ENCODE results near the gene ABHD17A. TPM values are rescaled to one million over a fixed set of nuclear protein-coding genes. Genes with fewer than 3 reads are reported as not detected.
A peak's percentile ranks its signal among the peaks of the same experiment; 100 is the strongest.

The ABHD17A gene
- total RNA-seq, 2 experiments from 2014 or later: 108 to 110 TPM

- Mint-ChIP-seq H3K27ac (no peak overlapping the region), H3K9me3 (no peaks in the 10 kb centered on the region), H3K36me3 (peaks cover 2% of the 10 kb centered on the region), H3K4me1 (ENCODE audit: low read depth) (peaks cover 36% of the 10 kb centered on the region), H3K4me3 (no peak overlapping the region), H3K27me3 (no peaks in the 10 kb centered on the region)
- POLR2A ChIA-PET: no interaction called here
- CTCF ChIA-PET: no interaction called here
- no peak for DNase-seq
- intact Hi-C loops (cut with micrococcal nuclease): no loop called here
These were observed 22.5 kb upstream of the ABHD17A start for GRCh38 chr19:1907563-1908363.

DNA sequence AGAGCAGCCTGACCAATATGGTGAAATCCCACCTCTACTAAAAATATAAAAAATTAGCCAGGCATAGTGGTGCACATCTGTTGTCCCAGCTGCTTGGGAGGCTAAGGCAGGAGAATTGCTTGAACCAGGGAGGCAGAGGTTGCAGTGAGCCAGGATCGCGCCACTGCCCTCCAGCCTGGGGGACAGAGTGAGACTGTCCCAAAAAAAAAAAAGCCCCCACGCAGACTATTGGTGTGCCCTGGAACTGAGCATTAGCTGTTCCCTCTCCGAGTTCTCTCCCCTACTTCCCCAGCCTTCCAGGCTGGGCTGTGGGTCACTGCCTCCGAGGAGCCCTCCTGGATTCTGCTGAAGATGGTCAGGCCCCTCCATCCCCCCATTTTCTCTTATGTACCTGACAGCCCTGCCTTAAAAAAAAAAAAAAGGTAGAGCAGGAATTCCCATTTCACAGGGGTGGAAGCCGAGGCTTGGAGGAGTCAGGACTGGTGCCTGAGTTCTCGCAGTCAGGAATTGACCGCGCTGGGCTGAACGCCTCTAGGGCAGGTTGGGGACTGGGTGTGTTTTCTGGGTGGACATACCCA is 21.8 kb upstream of the ABHD17A start:
- no peak overlapping the region for H3K27ac Mint-ChIP-seq
- peaks cover 2% of the 10 kb centered on the region for H3K36me3 Mint-ChIP-seq
- peaks cover 37% of the 10 kb centered on the region for H3K4me1 Mint-ChIP-seq (ENCODE audit: low read depth)
- H3K4me3 Mint-ChIP-seq: peak overlapping the region; percentile 35
- DNase-seq: no peak
- ChIA-PET POLR2A (interaction anchor here (0.6 kb wide), 1 partner anchor 66 kb away, joined by 3 read pairs; no protein-coding TSS in a partner anchor), CTCF (no interaction called here)
- intact Hi-C loops (cut with micrococcal nuclease): no loop called here
- no peaks in the 10 kb centered on the region for H3K27me3 Mint-ChIP-seq
- no peaks in the 10 kb centered on the region for H3K9me3 Mint-ChIP-seq

DNA sequence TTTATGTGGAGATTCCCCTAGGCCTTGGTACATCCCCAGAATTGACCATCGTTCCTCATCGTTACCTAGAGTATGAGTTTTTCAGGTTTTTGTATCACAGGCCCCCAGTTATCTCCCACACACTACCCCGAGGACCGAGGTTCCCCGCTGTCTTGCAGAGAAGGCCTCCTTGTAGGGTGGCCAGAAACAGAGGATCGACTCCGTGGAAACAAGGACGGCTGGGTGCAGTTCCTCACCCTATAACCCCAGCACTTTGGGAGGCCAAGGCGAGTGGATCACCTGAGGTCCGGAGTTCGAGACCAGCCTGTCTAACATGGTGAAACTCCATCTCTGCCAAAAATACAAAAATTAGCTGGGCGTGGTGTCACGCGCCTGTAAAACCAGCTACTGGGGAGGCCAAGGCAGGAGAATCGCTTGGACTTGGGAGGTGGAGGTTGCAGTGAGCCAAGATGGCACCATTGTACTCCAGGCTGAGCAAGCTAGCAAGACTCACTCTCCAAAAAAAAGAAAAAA is 20.6 kb upstream of the ABHD17A start:
- CTCF ChIA-PET: interaction anchor here (0.6 to 1.4 kb wide), 9 partner anchors 8 to 1615 kb away, joined by 3 to 5 read pairs (median 3); no protein-coding TSS in a partner anchor

DNA sequence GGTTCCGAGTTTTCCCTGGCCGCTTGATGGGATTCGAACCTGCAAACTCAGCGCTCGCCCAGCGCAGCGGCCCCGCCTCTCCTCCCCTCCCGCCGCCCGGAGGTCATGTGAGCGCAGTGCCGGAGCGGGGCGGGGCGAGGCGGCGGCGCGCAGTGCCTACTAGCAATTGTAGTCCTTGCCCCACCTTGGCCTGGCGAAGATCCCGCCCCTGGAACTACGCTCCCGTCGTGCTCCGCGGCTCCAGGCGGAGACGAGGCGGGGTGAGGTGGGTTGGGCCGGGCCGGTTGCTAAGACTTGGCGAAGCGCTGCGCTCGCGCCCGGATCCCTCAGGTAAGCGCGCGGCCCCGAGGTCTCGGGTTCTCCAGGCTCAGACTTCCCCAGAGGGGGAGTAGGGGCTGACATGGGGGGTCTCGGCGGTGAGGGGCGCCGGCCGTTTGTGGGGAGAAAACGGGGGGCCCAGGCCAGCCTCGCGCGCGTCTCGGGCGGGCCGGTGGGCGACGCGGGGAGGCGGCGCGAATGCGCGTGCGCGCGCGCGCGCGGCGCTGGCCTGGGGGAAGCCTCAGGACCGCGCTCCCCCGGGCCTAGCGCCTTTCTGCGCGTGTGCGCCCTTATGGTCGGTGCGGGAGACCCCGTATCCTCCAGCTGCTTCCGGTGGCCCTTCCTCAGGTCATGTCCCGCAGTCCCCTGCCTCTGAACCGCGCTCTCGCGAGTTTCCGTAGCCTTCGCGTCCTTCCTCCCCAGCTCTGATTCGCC is 20.0 kb upstream of the ABHD17A start, which contains the start of the genes ADAT3 and SCAMP4:
Gene ADAT3 (plus strand): TSS at position 290 of the 753 bp plus-strand sequence. CDS start 6,649 bp downstream, outside the sequence.
Gene SCAMP4 (plus strand): TSS at position 290 of the 753 bp plus-strand sequence. CDS start 9,621 bp downstream, outside the sequence.
- Mint-ChIP-seq H3K4me1 (ENCODE audit: low read depth) (peaks cover 36% of the 10 kb centered on the region), H3K27ac (peak within 1 kb of the TSS; percentile 86), H3K4me3 (peak within 1 kb of the TSS; percentile 87), H3K27me3 (no peaks in the 10 kb centered on the region), H3K9me3 (no peaks in the 10 kb centered on the region), H3K36me3 (peaks cover 2% of the 10 kb centered on the region)
- ChIA-PET CTCF (interaction anchor here (0.6 to 1.4 kb wide), 9 partner anchors 8 to 1616 kb away, joined by 3 to 5 read pairs (median 3); no protein-coding TSS in a partner anchor), POLR2A (interaction anchor here (0.5 to 1.6 kb wide), 6 partner anchors 21 to 515 kb away, joined by 3 to 4 read pairs (median 3); partner anchors contain the start of gene ABHD17A)
- intact Hi-C loops (cut with micrococcal nuclease): loop anchor here (1.0 kb wide), 3 partner anchors 20 to 41 kb away; partner anchors contain the start of gene ABHD17A
- DNase-seq: peak; percentile 99

More for the DNA sequence above, 20.6 kb upstream of the ABHD17A start:
- H3K27me3 Mint-ChIP-seq: no peaks in the 10 kb centered on the region
- H3K36me3 Mint-ChIP-seq: peaks cover 2% of the 10 kb centered on the region
- intact Hi-C loops (cut with micrococcal nuclease): loop anchor here (1.0 kb wide), 3 partner anchors 21 to 42 kb away; partner anchors contain the start of gene ABHD17A
- no peaks in the 10 kb centered on the region for H3K9me3 Mint-ChIP-seq
- peak overlapping the region; percentile 86 for H3K27ac Mint-ChIP-seq
- DNase-seq: no peak
- peak overlapping the region; percentile 87 for H3K4me3 Mint-ChIP-seq
- POLR2A ChIA-PET: interaction anchor here (0.5 to 1.6 kb wide), 6 partner anchors 21 to 514 kb away, joined by 3 to 4 read pairs (median 3); partner anchors contain the start of gene ABHD17A
- H3K4me1 Mint-ChIP-seq (ENCODE audit: low read depth): peaks cover 37% of the 10 kb centered on the region

GRCh38 chr19:1904860-1905109 is 19.5 kb upstream of the ABHD17A start:
- Mint-ChIP-seq H3K27me3 (no peaks in the 10 kb centered on the region), H3K4me3 (peak overlapping the region; percentile 78), H3K4me1 (ENCODE audit: low read depth) (peaks cover 35% of the 10 kb centered on the region), H3K9me3 (no peaks in the 10 kb centered on the region), H3K27ac (peak overlapping the region; percentile 82), H3K36me3 (peaks cover 2% of the 10 kb centered on the region)
- no peak for DNase-seq
- intact Hi-C loops (cut with micrococcal nuclease): loop anchor here (1.0 kb wide), 3 partner anchors 19 to 40 kb away; partner anchors contain the start of gene ABHD17A
- CTCF ChIA-PET: interaction anchor here (1.0 kb wide), 1 partner anchor 25 kb away, joined by 5 read pairs; no protein-coding TSS in a partner anchor
- POLR2A ChIA-PET: no interaction called here

- CTCF ChIA-PET: interaction anchor here (0.7 to 1.1 kb wide), 2 partner anchors 28 to 38 kb away, joined by 3 read pairs; no protein-coding TSS in a partner anchor
- H3K27ac Mint-ChIP-seq: peak overlapping the region; percentile 69
- POLR2A ChIA-PET: interaction anchor here (0.6 to 1.0 kb wide), 2 partner anchors 30 to 47 kb away, joined by 3 read pairs; no protein-coding TSS in a partner anchor
- intact Hi-C loops (cut with micrococcal nuclease): no loop called here
- no peak for DNase-seq
- H3K9me3 Mint-ChIP-seq: no peaks in the 10 kb centered on the region
- no peak overlapping the region for H3K4me3 Mint-ChIP-seq
- peaks cover 27% of the 10 kb centered on the region for H3K4me1 Mint-ChIP-seq (ENCODE audit: low read depth)
- no peaks in the 10 kb centered on the region for H3K27me3 Mint-ChIP-seq
- peaks cover 2% of the 10 kb centered on the region for H3K36me3 Mint-ChIP-seq
These were observed 17.6 kb upstream of the ABHD17A start for GRCh38 chr19:1902923-1903322.

DNA sequence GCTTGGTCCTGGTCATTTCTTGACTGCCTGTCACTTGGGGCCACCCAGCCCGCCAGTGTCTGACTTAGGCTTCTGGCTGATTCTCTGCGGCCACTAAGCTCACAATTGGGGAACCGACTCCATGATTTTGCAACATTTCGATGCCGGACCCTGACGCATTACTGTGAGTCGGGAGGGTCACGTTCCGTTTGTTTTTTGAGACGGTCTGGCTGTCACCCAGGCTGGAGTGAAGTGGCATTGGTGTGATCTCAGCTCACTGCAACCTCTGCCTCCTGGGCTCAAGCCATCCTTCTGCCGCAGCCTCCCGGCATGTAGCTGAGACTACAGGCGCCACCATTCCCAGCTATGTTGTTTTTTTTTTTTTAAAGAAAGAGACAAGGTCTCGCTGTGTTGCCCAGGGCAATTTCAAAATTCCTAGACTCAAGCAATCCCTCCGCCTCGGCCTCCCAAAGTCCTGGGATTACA is 16.7 kb upstream of the ABHD17A start:
- H3K4me3 Mint-ChIP-seq: no peak overlapping the region
- no peak overlapping the region for H3K27ac Mint-ChIP-seq
- no peaks in the 10 kb centered on the region for H3K27me3 Mint-ChIP-seq
- H3K36me3 Mint-ChIP-seq: no peaks in the 10 kb centered on the region
- peaks cover 35% of the 10 kb centered on the region for H3K4me1 Mint-ChIP-seq (ENCODE audit: low read depth)
- POLR2A ChIA-PET: no interaction called here
- DNase-seq: no peak
- H3K9me3 Mint-ChIP-seq: no peaks in the 10 kb centered on the region
- intact Hi-C loops (cut with micrococcal nuclease): no loop called here
- CTCF ChIA-PET: no interaction called here

DNA sequence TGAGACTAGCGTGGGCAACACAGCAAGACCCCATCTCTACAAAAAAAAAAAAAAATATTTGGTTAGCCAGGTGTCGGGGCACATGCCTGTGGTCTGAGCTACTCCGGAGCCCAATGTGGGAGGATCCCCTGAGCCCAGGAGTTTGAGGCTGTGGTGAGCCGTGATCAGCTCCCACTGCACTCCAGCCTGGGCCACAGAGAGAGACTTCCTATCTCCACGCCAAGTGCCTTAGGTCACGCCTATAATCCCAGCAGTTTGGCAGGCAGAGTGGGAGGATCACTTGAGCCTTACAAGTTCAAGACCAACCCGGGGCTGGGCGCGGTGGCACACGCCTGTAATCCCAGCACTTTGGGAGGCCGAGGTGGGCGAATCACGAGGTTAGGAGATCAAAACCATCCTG is 11.2 kb upstream of the ABHD17A start:
- DNase-seq: no peak
- ChIA-PET CTCF (interaction anchor here (0.6 to 1.8 kb wide), 5 partner anchors 19 to 86 kb away, joined by 3 to 12 read pairs (median 4); no protein-coding TSS in a partner anchor), POLR2A (interaction anchor here (0.6 to 3.4 kb wide), 5 partner anchors 12 to 444 kb away, joined by 3 to 20 read pairs (median 4); partner anchors contain the start of gene ABHD17A)
- Mint-ChIP-seq H3K36me3 (no peaks in the 10 kb centered on the region), H3K27me3 (no peaks in the 10 kb centered on the region), H3K27ac (peak overlapping the region; percentile 98), H3K4me3 (peak overlapping the region; percentile 84), H3K4me1 (ENCODE audit: low read depth) (peaks cover 26% of the 10 kb centered on the region), H3K9me3 (no peaks in the 10 kb centered on the region)
- intact Hi-C loops (cut with micrococcal nuclease): no loop called here

- Mint-ChIP-seq H3K27ac (peak overlapping the region; percentile 11), H3K4me1 (ENCODE audit: low read depth) (peaks cover 26% of the 10 kb centered on the region), H3K4me3 (no peak overlapping the region), H3K27me3 (no peaks in the 10 kb centered on the region), H3K36me3 (no peaks in the 10 kb centered on the region), H3K9me3 (no peaks in the 10 kb centered on the region)
- no peak for DNase-seq
- CTCF ChIA-PET: no interaction called here
- POLR2A ChIA-PET: no interaction called here
- intact Hi-C loops (cut with micrococcal nuclease): no loop called here
These were observed 8.5 kb upstream of the ABHD17A start for GRCh38 chr19:1893791-1894190.

DNA sequence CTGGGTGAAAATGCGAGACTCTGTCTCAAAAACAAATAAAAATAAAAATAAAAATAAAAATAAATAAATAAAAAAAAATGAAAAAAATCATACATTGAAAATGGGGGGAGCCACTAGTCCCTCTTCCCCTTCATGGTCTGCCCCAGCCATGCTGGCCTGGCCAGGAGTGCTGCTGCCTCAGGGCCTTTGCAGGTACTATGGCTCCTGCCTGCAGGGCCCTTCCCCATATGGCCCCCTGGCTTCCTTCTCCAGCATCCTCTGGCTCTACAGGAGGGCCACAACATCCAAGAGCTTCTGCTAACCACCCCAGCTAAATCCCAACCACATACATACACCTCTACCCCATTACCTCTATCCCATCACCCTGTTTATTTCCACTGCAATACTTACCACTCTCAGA is 4.6 kb upstream of the ABHD17A start:
- ChIA-PET POLR2A (no interaction called here), CTCF (interaction anchor here (0.5 to 1.2 kb wide), 2 partner anchors 14 to 114 kb away, joined by 3 to 4 read pairs; no protein-coding TSS in a partner anchor)
- Mint-ChIP-seq H3K4me1 (ENCODE audit: low read depth) (peaks cover 2% of the 10 kb centered on the region), H3K4me3 (no peak overlapping the region), H3K9me3 (no peaks in the 10 kb centered on the region), H3K27ac (peak overlapping the region; percentile 59), H3K36me3 (no peaks in the 10 kb centered on the region), H3K27me3 (no peaks in the 10 kb centered on the region)
- intact Hi-C loops (cut with micrococcal nuclease): no loop called here
- DNase-seq: no peak

- no peak overlapping the region for H3K27ac Mint-ChIP-seq
- H3K27me3 Mint-ChIP-seq: no peaks in the 10 kb centered on the region
- H3K9me3 Mint-ChIP-seq: no peaks in the 10 kb centered on the region
- H3K4me3 Mint-ChIP-seq: no peak overlapping the region
- CTCF ChIA-PET: interaction anchor here (1.2 kb wide), 1 partner anchor 9 kb away, joined by 3 read pairs; no protein-coding TSS in a partner anchor
- no peak for DNase-seq
- peaks cover 11% of the 10 kb centered on the region for H3K36me3 Mint-ChIP-seq
- POLR2A ChIA-PET: no interaction called here
- peaks cover 8% of the 10 kb centered on the region for H3K4me1 Mint-ChIP-seq (ENCODE audit: low read depth)
- intact Hi-C loops (cut with micrococcal nuclease): no loop called here
These were observed 3.1 kb upstream of the ABHD17A start for GRCh38 chr19:1888385-1888784.
